Kidney (tissue), 14 donors: ENCODE results near the gene HOXD1. TPM values are rescaled to one million over a fixed set of nuclear protein-coding genes. Genes with fewer than 3 reads are reported as not detected.

Experiments used
- DNase-seq, 5 donors: peaks; one replicate each; pipeline ENCODE4 v3.0.0-alpha.2; 2013 to 2020
- FAIRE-seq: peaks from 2 replicates; lab custom pipeline; 2012; peaks lifted over from hg19 to GRCh38; lab: Jason Lieb, UNC
- H3K27ac ChIP-seq, 2 donors: one replicate each; pipeline ENCODE4 v1.7.0; 2013; ENCODE audit warnings: low read depth in 2 of 2, low read length in 2 of 2, inconsistent platforms in 1 of 2
- H3K27me3 ChIP-seq: one replicate; pipeline ENCODE4 v1.7.1; 2013; ENCODE audit warnings: low read length, inconsistent platforms; ENCODE audit not compliant: control insufficient read depth, insufficient read depth
- H3K36me3 ChIP-seq, 3 donors: one replicate each; pipeline versions ENCODE4 v1.7.0 to v1.7.1; 2013; ENCODE audit warnings: low read length in 3 of 3, control low read depth in 1 of 3, inconsistent platforms in 1 of 3; ENCODE audit not compliant: insufficient read depth in 3 of 3, control insufficient read depth in 2 of 3
- H3K4me1 ChIP-seq, 3 donors: one replicate each; pipeline versions ENCODE4 v1.7.0 to v1.7.1; 2013; ENCODE audit warnings: low read length in 3 of 3, inconsistent platforms in 1 of 3, low read depth in 1 of 3; ENCODE audit not compliant: control insufficient read depth in 2 of 3, insufficient read depth in 2 of 3
- H3K4me3 ChIP-seq, 3 donors: one replicate each; pipeline versions ENCODE4 v1.7.0 to v1.8.1; 2013; ENCODE audit warnings: low read length in 3 of 3, control low read depth in 1 of 3, inconsistent platforms in 1 of 3
- H3K9ac ChIP-seq, 3 donors: one replicate each; pipeline versions ENCODE4 v1.7.0 to v1.7.1; 2013; ENCODE audit warnings: low read length in 3 of 3, control low read depth in 1 of 3, inconsistent platforms in 1 of 3
- H3K9me3 ChIP-seq, 3 donors: one replicate each; pipeline versions ENCODE4 v1.7.0 to v1.7.1; 2013; ENCODE audit warnings: low read length in 3 of 3, control low read depth in 1 of 3, inconsistent platforms in 1 of 3; ENCODE audit not compliant: control insufficient read depth in 2 of 3, insufficient read depth in 1 of 3
- CTCF ChIP-seq: IDR thresholded peaks from 3 replicates; pipeline ENCODE4 v1.5.1; 2012; ENCODE audit warnings: mild to moderate bottlenecking, moderate library complexity, borderline replicate concordance; ENCODE audit not compliant: insufficient read depth; ENCODE audit errors: extremely low read depth
- intact Hi-C: fragments of 100-400 bp; cut with DNase I; formaldehyde crosslinking; loops from one replicate; pipeline ENCODE4 v1.11.1; 2022
- polyA plus RNA-seq: library from polyadenylated mRNA; stranded (reverse); fragments of 350-450 nt; fragmentation: Illumina TruSeq; extraction: RNeasy Lipid Tissue Mini Kit (QIAGEN cat#74804); gene quantifications from one replicate; pipeline ENCODE4 v1.2.3, GENCODE V29; 2014; ENCODE audit warnings: low read depth, low replicate concordance; ENCODE audit not compliant: insufficient read depth
- total RNA-seq: library from RNA; stranded (reverse); fragmentation: NEBNext Ultra II Directional; extraction: Animal tissue kit (Norgen Biotek cat#: 25700); gene quantifications from one replicate; pipeline ENCODE4 v1.2.1, GENCODE V29; 2021
- donor health status: control.
- donor health status: control.
- donor health status: control.
- donor health status: control.
- donor health status: control.
- donor health status: DM: yes; HTN: yes; CAD: no.
- donor health status: Normal renal cell carcinoma (clear cell type).

The HOXD1 gene
- total and polyA plus RNA-seq, 2 donors from 2014 or later, result 4.3 to 11.3 TPM

DNA sequence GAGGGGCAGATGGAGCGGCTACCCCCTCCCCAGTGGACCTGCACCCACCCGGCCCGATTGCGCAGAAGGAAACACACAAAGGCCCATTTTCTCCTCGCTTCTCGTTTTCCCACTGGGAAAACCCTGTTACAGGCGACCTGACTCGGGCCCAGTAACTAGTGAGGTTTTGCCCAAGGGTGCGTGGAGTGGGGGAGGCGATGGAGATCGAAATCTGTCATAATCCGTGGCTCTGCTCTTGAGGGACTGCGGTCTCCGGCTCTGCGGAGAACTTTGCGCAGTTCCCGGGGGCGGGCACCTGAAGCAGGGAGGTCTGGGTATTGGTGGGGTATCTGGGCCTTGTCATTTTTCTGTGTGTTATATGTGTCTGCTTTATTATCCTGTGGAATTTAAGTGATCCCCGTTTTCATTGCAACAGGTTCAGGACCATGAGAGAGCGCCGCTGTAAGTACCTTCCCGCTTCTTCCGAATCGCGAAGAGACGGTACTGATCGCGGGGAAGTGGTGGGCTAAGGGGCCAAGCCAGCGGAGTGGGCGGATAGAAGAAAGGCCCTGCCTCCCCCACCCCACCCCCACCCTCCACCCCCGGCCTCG, 41.2 kb upstream of the HOXD1 start:
- Histone ChIP-seq H3K9ac (peak overlapping the region; percentile 40 to 49 (median 43)), H3K4me1 (peaks cover 12 to 20% (median 12%) of the 10 kb centered on the region in 3 donors), H3K4me3 (peak overlapping the region; percentile 32 to 61 (median 47)), H3K27ac (peak overlapping the region; percentile 54 to 81), H3K9me3 (no peaks in the 10 kb centered on the region), H3K27me3 (no peaks in the 10 kb centered on the region), H3K36me3 (no peaks in the 10 kb centered on the region)
- FAIRE-seq, result no peak
- DNase-seq, result peak in 1 of 5 donors; percentile 62
- intact Hi-C loops, result loop anchor here (10.0 kb wide), 2 partner anchors 307 to 407 kb away; no protein-coding TSS in a partner anchor
- TF ChIP-seq CTCF, result no peak

- Histone ChIP-seq H3K9ac (peak overlapping the region in 2 of 3 donors; percentile 27 to 78), H3K36me3 (no peaks in the 10 kb centered on the region), H3K27ac (peak overlapping the region; percentile 89 to 93), H3K27me3 (no peaks in the 10 kb centered on the region), H3K4me1 (peaks cover 10 to 16% (median 10%) of the 10 kb centered on the region in 3 donors), H3K4me3 (peak overlapping the region; percentile 11 to 75 (median 44)), H3K9me3 (no peaks in the 10 kb centered on the region)
- no peak for TF ChIP-seq CTCF
- DNase-seq (peak in 4 of 5 donors; percentile 78 to 90 (median 84)), FAIRE-seq (no peak)
- intact Hi-C loops, result loop anchor here (10.0 kb wide), 2 partner anchors 307 to 407 kb away; no protein-coding TSS in a partner anchor
Observed at GRCh38 chr2:176147800-176148496, 40.5 kb upstream of the HOXD1 start.

GRCh38 chr2:176148751-176149421, 39.6 kb upstream of the HOXD1 start:
- FAIRE-seq, result no peak
- intact Hi-C loops, result loop anchor here (10.0 kb wide), 2 partner anchors 306 to 406 kb away; no protein-coding TSS in a partner anchor
- Histone ChIP-seq H3K36me3 (peaks cover 0 to 2% (median 0%) of the 10 kb centered on the region in 3 donors), H3K9me3 (no peaks in the 10 kb centered on the region), H3K27me3 (no peaks in the 10 kb centered on the region), H3K27ac (peak overlapping the region; percentile 89 to 93), H3K4me1 (peaks cover 10 to 16% (median 10%) of the 10 kb centered on the region in 3 donors), H3K4me3 (peak overlapping the region; percentile 11 to 75 (median 44)), H3K9ac (peak overlapping the region in 1 of 3 donors; percentile 78)
- TF ChIP-seq CTCF, result no peak
- DNase-seq, result peak in 2 of 5 donors; percentile 59 to 64
